Effector CD4-positive, alpha-beta T cell (primary cell): Measurements from ENCODE around the gene UVRAG.
"Not testable (repeated sequence)": the region's sequence is repeated elsewhere in the genome, so short reads cannot be mapped to it uniquely, and the experiment has no call there.

Experiments
- DNase-seq: peaks from one replicate; pipeline ENCODE4 v3.0.0-alpha.2; 2020

UVRAG gene

GRCh38 chr11:75929706-75930105 is 114.7 kb downstream of the UVRAG start:
- no peak for DNase-seq

GRCh38 chr11:75930534-75930933 is 115.5 kb downstream of the UVRAG start:
- DNase-seq = no peak

- DNase-seq = no peak
Observed at GRCh38 chr11:75931124-75931523, 116.1 kb downstream of the UVRAG start.

- not testable (repeated sequence) for DNase-seq
Observed at GRCh38 chr11:75933736-75934135, 118.7 kb downstream of the UVRAG start.

GRCh38 chr11:75934851-75935250 is 119.8 kb downstream of the UVRAG start:
- no peak for DNase-seq

GRCh38 chr11:75938543-75938942 is 123.5 kb downstream of the UVRAG start:
- DNase-seq = no peak

GRCh38 chr11:75939516-75939915 is 124.5 kb downstream of the UVRAG start:
- DNase-seq = no peak

GRCh38 chr11:75939992-75940391 is 125.0 kb downstream of the UVRAG start:
- no peak for DNase-seq

- no peak for DNase-seq
Observed at GRCh38 chr11:75940911-75941310, 125.9 kb downstream of the UVRAG start.

- DNase-seq = no peak
Observed at GRCh38 chr11:75944515-75944914, 129.5 kb downstream of the UVRAG start.

GRCh38 chr11:75945446-75945845 is 130.4 kb downstream of the UVRAG start:
- DNase-seq = no peak

GRCh38 chr11:75945947-75946346 is 130.9 kb downstream of the UVRAG start:
- no peak for DNase-seq

- no peak for DNase-seq
Observed at GRCh38 chr11:75946531-75947530, 131.8 kb downstream of the UVRAG start.

- no peak for DNase-seq
Observed at GRCh38 chr11:75949023-75949672, 134.1 kb downstream of the UVRAG start.

GRCh38 chr11:75950141-75950540 is 135.1 kb downstream of the UVRAG start:
- no peak for DNase-seq

- DNase-seq = no peak
Observed at GRCh38 chr11:75954039-75954438, 139.0 kb downstream of the UVRAG start.

GRCh38 chr11:75955443-75955842 is 140.4 kb downstream of the UVRAG start:
- no peak for DNase-seq

GRCh38 chr11:75959540-75959939 is 144.5 kb downstream of the UVRAG start:
- DNase-seq = no peak

GRCh38 chr11:75964071-75964470 is 149.1 kb downstream of the UVRAG start:
- DNase-seq = no peak

GRCh38 chr11:75966537-75967287 is 151.7 kb downstream of the UVRAG start:
- no peak for DNase-seq

- DNase-seq = no peak
Observed at GRCh38 chr11:75968021-75968625, 153.1 kb downstream of the UVRAG start.

- no peak for DNase-seq
Observed at GRCh38 chr11:75969626-75970308, 154.8 kb downstream of the UVRAG start.
